CD4-positive, alpha-beta T cell (primary cell): ENCODE data around the gene TMEM181. TPM values are rescaled to one million over a fixed set of nuclear protein-coding genes. Genes with fewer than 3 reads are reported as not detected.

ENCODE experiments used
- ATAC-seq: fragments of 200-7000 bp; cut with Tn5 transposase; one replicate; pipeline ENCODE4 v1.10.0; 2022; ENCODE audit warnings: mild to moderate bottlenecking; ENCODE audit not compliant: poor library complexity
- CTCF ChIA-PET: fragments of 350-600 bp; sonication (Branson Sonifier 250); formaldehyde crosslinking; loops from one replicate; lab custom pipeline; 2021; ENCODE audit warnings: antibody characterized with exemption, inconsistent platforms; lab: Charles Lee
- POLR2A ChIA-PET: fragments of 350-600 bp; sonication (Branson Sonifier 250); formaldehyde crosslinking; loops from one replicate; lab custom pipeline; 2021; ENCODE audit warnings: antibody characterized with exemption, inconsistent platforms; lab: Charles Lee
- DNase-seq, 14 experiments: peaks; one replicate each; pipeline ENCODE4 v3.0.0-alpha.2; 2013 to 2020; ENCODE audit warnings: mixed read lengths in 2 of 14
- H3K27ac ChIP-seq, 2 donors: one replicate each; pipeline versions ENCODE4 v1.5.1 to v1.7.0; 2013; ENCODE audit warnings: low read length in 2 of 2, low read depth in 1 of 2, mild to moderate bottlenecking in 1 of 2
- H3K27me3 ChIP-seq, 2 experiments: 1 replicate in 1 of 2; 2 replicates in 1 of 2; pipeline versions ENCODE4 v1.6.1 to v1.7.0; 2013; ENCODE audit warnings: low read length in 2 of 2, control low read depth in 1 of 2, mild to moderate bottlenecking in 1 of 2, moderate library complexity in 1 of 2; ENCODE audit not compliant: insufficient read depth in 2 of 2, control insufficient read depth in 1 of 2
- H3K36me3 ChIP-seq: one replicate; pipeline ENCODE4 v1.6.1; 2013; ENCODE audit warnings: low read length, control low read depth; ENCODE audit not compliant: insufficient read depth
- H3K4me1 ChIP-seq: one replicate; pipeline ENCODE4 v1.6.1; 2013; ENCODE audit warnings: low read length, control low read depth; ENCODE audit not compliant: insufficient read depth
- H3K4me3 ChIP-seq: one replicate; pipeline ENCODE4 v1.5.1; 2013; ENCODE audit warnings: mild to moderate bottlenecking, low read length, moderate library complexity
- H3K9me3 ChIP-seq, 2 experiments: 1 replicate in 1 of 2; 2 replicates in 1 of 2; pipeline versions ENCODE4 v1.6.1 to v1.7.0; 2013; ENCODE audit warnings: low read length in 2 of 2, mild to moderate bottlenecking in 2 of 2, control low read depth in 1 of 2, moderate library complexity in 1 of 2; ENCODE audit not compliant: control insufficient read depth in 1 of 2, insufficient read depth in 1 of 2
- H3K27ac Mint-ChIP-seq: one replicate; pipeline ENCODE4 v1.8.0; 2020; ENCODE audit warnings: mixed read lengths
- H3K27me3 Mint-ChIP-seq: one replicate; pipeline ENCODE4 v1.8.0; 2021; ENCODE audit warnings: mixed read lengths
- H3K36me3 Mint-ChIP-seq: one replicate; pipeline ENCODE4 v1.8.0; 2021; ENCODE audit warnings: low read depth, mixed read lengths
- H3K4me1 Mint-ChIP-seq: one replicate; pipeline ENCODE4 v1.8.0; 2021; ENCODE audit warnings: low read depth, mixed read lengths
- H3K4me3 Mint-ChIP-seq: one replicate; pipeline ENCODE4 v1.8.0; 2020; ENCODE audit warnings: mild to moderate bottlenecking, mixed read lengths
- H3K9me3 Mint-ChIP-seq: one replicate; pipeline ENCODE4 v1.8.0; 2020; ENCODE audit warnings: mixed read lengths
- intact Hi-C, 2 experiments: fragments of 100-400 bp; cut with DNase I in 1 of 2; cut with micrococcal nuclease in 1 of 2; formaldehyde crosslinking; loops; one replicate each; pipeline versions ENCODE4 v1.15.1 to v1.9.0; 2023 to 2025; cut with DNase I, micrococcal nuclease
- total RNA-seq, 174 experiments: library from RNA in 2 of 174; stranded (reverse) in 2 of 174; gene quantifications; one replicate each; pipeline ENCODE4 v1.2.3 and lab custom pipeline; 2021 to 2026
- TF ChIP-seq, protein P1 (sequence below): fragments of 200-600 bp; IDR thresholded peaks from one replicate; pipeline ENCODE4 v1.8.0; 2022; ENCODE audit warnings: antibody characterized with exemption, mild to moderate bottlenecking

TMEM181 gene
- total RNA-seq, 2 experiments from 2014 or later = 10.2 to 10.9 TPM

- Histone ChIP-seq H3K27me3 (no peaks in the 10 kb centered on the region), H3K36me3 (peaks cover 83% of the 10 kb centered on the region), H3K4me1 (peaks cover 11% of the 10 kb centered on the region), H3K4me3 (no peak overlapping the region), H3K9me3 (no peaks in the 10 kb centered on the region), H3K27ac (no peak overlapping the region)
- no peaks in the 10 kb centered on the region for H3K9me3 Mint-ChIP-seq
- no peak overlapping the region for H3K4me3 Mint-ChIP-seq
- peaks cover 83% of the 10 kb centered on the region for H3K36me3 Mint-ChIP-seq
- intact Hi-C loops = loop anchor here (1.0 to 5.0 kb wide), 3 partner anchors 61 to 67 kb away; partner anchors contain the start of gene TMEM181 (in 1 of the 2)
- ChIA-PET CTCF (interaction anchor here (1.2 to 5.5 kb wide), 3 partner anchors 21 to 61 kb away, joined by 3 to 21 read pairs (median 5); partner anchors contain the start of gene SYTL3), POLR2A (interaction anchor here (0.6 to 1.3 kb wide), 2 partner anchors 14 to 292 kb away, joined by 3 to 4 read pairs; partner anchors contain the start of gene DYNLT1)
- DNase-seq = peak in 10 of 14 experiments; percentile 26 to 69 (median 43)
- H3K4me1 Mint-ChIP-seq = peaks cover 26% of the 10 kb centered on the region
- peak; percentile 71 for ATAC-seq
- H3K27me3 Mint-ChIP-seq = no peaks in the 10 kb centered on the region
- H3K27ac Mint-ChIP-seq = peak overlapping the region; percentile 79
- TF ChIP-seq, protein P1, sequence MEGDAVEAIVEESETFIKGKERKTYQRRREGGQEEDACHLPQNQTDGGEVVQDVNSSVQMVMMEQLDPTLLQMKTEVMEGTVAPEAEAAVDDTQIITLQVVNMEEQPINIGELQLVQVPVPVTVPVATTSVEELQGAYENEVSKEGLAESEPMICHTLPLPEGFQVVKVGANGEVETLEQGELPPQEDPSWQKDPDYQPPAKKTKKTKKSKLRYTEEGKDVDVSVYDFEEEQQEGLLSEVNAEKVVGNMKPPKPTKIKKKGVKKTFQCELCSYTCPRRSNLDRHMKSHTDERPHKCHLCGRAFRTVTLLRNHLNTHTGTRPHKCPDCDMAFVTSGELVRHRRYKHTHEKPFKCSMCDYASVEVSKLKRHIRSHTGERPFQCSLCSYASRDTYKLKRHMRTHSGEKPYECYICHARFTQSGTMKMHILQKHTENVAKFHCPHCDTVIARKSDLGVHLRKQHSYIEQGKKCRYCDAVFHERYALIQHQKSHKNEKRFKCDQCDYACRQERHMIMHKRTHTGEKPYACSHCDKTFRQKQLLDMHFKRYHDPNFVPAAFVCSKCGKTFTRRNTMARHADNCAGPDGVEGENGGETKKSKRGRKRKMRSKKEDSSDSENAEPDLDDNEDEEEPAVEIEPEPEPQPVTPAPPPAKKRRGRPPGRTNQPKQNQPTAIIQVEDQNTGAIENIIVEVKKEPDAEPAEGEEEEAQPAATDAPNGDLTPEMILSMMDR = peak; percentile 30
Measured at GRCh38 chr6:158629367-158630221, 69.7 kb downstream of the TMEM181 start.

- TF ChIP-seq, protein P1 = no peak
- Histone ChIP-seq H3K27ac (peak overlapping the region; percentile 15 to 26), H3K36me3 (peaks cover 77% of the 10 kb centered on the region), H3K4me1 (peaks cover 22% of the 10 kb centered on the region), H3K4me3 (no peak overlapping the region), H3K27me3 (no peaks in the 10 kb centered on the region), H3K9me3 (no peaks in the 10 kb centered on the region)
- DNase-seq = no peak
- intact Hi-C loops = loop anchor here in 1 of 2 experiments (5.0 kb wide), 1 partner anchor 69 kb away; the partner anchor contains the start of gene TMEM181
- Mint-ChIP-seq H3K4me3 (no peak overlapping the region), H3K36me3 (peaks cover 87% of the 10 kb centered on the region), H3K4me1 (peaks cover 41% of the 10 kb centered on the region), H3K27ac (peak overlapping the region; percentile 79), H3K9me3 (no peaks in the 10 kb centered on the region), H3K27me3 (no peaks in the 10 kb centered on the region)
- POLR2A ChIA-PET = interaction anchor here (0.6 to 1.3 kb wide), 4 partner anchors 7 to 536 kb away, joined by 3 to 4 read pairs (median 4); partner anchors contain the start of gene DYNLT1
- no peak for ATAC-seq
- CTCF ChIA-PET = interaction anchor here (1.6 to 5.5 kb wide), 2 partner anchors 29 to 60 kb away, joined by 5 to 21 read pairs; no protein-coding TSS in a partner anchor
Measured at GRCh38 chr6:158630938-158631616, 71.2 kb downstream of the TMEM181 start.
